A673 (cell line): ENCODE results near the gene ADK. TPM values are rescaled to one million over a fixed set of nuclear protein-coding genes. Genes with fewer than 3 reads are reported as not detected.

ENCODE experiments used
- BruUV-seq: library from RNA; stranded (reverse); fragments of 400-500 nt; replicated peaks from 2 replicates; lab custom pipeline; 2021; lab: Mats Ljungman, UMichigan
- CTCF ChIA-PET: fragments of 300-600 bp; sonication (Branson Sonifier 250); formaldehyde crosslinking; loops from one replicate; lab custom pipeline; 2022; ENCODE audit warnings: antibody characterized with exemption; lab: Charles Lee
- POLR2A ChIA-PET: fragments of 300-600 bp; sonication (Branson Sonifier 250); formaldehyde crosslinking; loops from one replicate; lab custom pipeline; 2022; ENCODE audit warnings: antibody characterized with exemption; ENCODE audit not compliant: low non-redundant PET; lab: Charles Lee
- DNase-seq: peaks from one replicate; pipeline ENCODE4 v3.0.0-alpha.2; 2015; ENCODE audit warnings: low spot score
- H3K27ac ChIP-seq: fragments of 200-600 bp; sonication (generic); 2 replicates; pipeline ENCODE4 v1.5.1; 2016; ENCODE audit warnings: mixed run types, low read depth, mild to moderate bottlenecking, mixed read lengths, antibody characterized with exemption, low read length; ENCODE audit not compliant: poor library complexity, severe bottlenecking
- H3K27me3 ChIP-seq: fragments of 200-600 bp; sonication (generic); replicated peaks from 2 replicates; pipeline ENCODE4 v1.6.1; 2017; ENCODE audit warnings: mixed run types, low read depth, mild to moderate bottlenecking, mixed read lengths, antibody characterized with exemption, low read length; ENCODE audit not compliant: insufficient read depth, poor library complexity
- H3K36me3 ChIP-seq: fragments of 200-600 bp; sonication (generic); 2 replicates; pipeline ENCODE4 v1.6.1; 2016; ENCODE audit warnings: mixed run types, mild to moderate bottlenecking, mixed read lengths, antibody characterized with exemption, low read length; ENCODE audit not compliant: insufficient read depth, poor library complexity, severe bottlenecking
- H3K4me1 ChIP-seq: fragments of 200-600 bp; sonication (generic); 2 replicates; pipeline ENCODE4 v1.6.1; 2017; ENCODE audit warnings: mixed run types, mild to moderate bottlenecking, mixed read lengths, antibody characterized with exemption, low read length; ENCODE audit not compliant: insufficient read depth, poor library complexity, severe bottlenecking
- H3K4me3 ChIP-seq: fragments of 200-600 bp; sonication (generic); 2 replicates; pipeline ENCODE4 v1.5.1; 2016; ENCODE audit warnings: low read depth, mixed run types, mild to moderate bottlenecking, mixed read lengths, low read length; ENCODE audit not compliant: poor library complexity, severe bottlenecking
- H3K9me3 ChIP-seq: fragments of 200-600 bp; sonication (generic); 2 replicates; pipeline ENCODE4 v1.6.1; 2016; ENCODE audit warnings: mixed run types, low read depth, mild to moderate bottlenecking, mixed read lengths, antibody characterized with exemption, low read length; ENCODE audit not compliant: poor library complexity, severe bottlenecking
- CTCF ChIP-seq: fragments of 300-800, 200-600 bp; sonication (generic); conservative IDR thresholded peaks from 2 replicates; pipeline ENCODE4 v1.5.1; 2017; ENCODE audit warnings: low read depth, mild to moderate bottlenecking, antibody characterized with exemption, low read length, moderate library complexity, mixed read lengths
- EZH2 ChIP-seq: fragments of 200-600 bp; sonication (generic); IDR thresholded peaks from 2 replicates; pipeline ENCODE4 v1.6.1; 2017; ENCODE audit warnings: borderline replicate concordance, low read depth, mild to moderate bottlenecking, mixed read lengths, antibody characterized with exemption, low read length; ENCODE audit not compliant: poor library complexity, severe bottlenecking
- intact Hi-C: fragments of 100-400 bp; cut with micrococcal nuclease; formaldehyde crosslinking; loops from one replicate; pipeline ENCODE4 v1.10.0; 2022; ENCODE audit not compliant: unreplicated experiment
- total RNA-seq: library from RNA; stranded (reverse); gene quantifications from 2 replicates; pipeline ENCODE4 v1.2.3, GENCODE V29; 2021

Gene ADK
- total RNA-seq, 1 experiment from 2014 or later: 49.0 TPM

- Histone ChIP-seq H3K27ac (no peak overlapping the region), H3K36me3 (peaks cover 5% of the 10 kb centered on the region), H3K27me3 (no peaks in the 10 kb centered on the region), H3K4me3 (no peak overlapping the region), H3K9me3 (peaks cover 17% of the 10 kb centered on the region), H3K4me1 (no peaks in the 10 kb centered on the region)
- ChIA-PET POLR2A (no interaction called here), CTCF (no interaction called here)
- DNase-seq: no peak
- TF ChIP-seq CTCF: no peak
- TF ChIP-seq EZH2: no peak
- no TSS peak for BruUV-seq
- intact Hi-C loops: no loop called here
These were observed 567.2 kb downstream of the ADK start for GRCh38 chr10:74718208-74718607.

- H3K9me3 ChIP-seq: no peaks in the 10 kb centered on the region
- POLR2A ChIA-PET: no interaction called here
- H3K36me3 ChIP-seq: no peaks in the 10 kb centered on the region
- no peaks in the 10 kb centered on the region for H3K27me3 ChIP-seq
- CTCF ChIA-PET: no interaction called here
- H3K4me1 ChIP-seq: no peaks in the 10 kb centered on the region
- no peak overlapping the region for H3K27ac ChIP-seq
- no peak overlapping the region for H3K4me3 ChIP-seq
- DNase-seq: no peak
- BruUV-seq: no TSS peak
- TF ChIP-seq CTCF (no peak), EZH2 (no peak)
- intact Hi-C loops: no loop called here
These were observed 577.2 kb downstream of the ADK start for GRCh38 chr10:74728225-74728624.

GRCh38 chr10:74730246-74730645, 579.2 kb downstream of the ADK start:
- H3K4me1 ChIP-seq: no peaks in the 10 kb centered on the region
- no peak for DNase-seq
- CTCF ChIA-PET: no interaction called here
- no peak for TF ChIP-seq CTCF
- no peak for TF ChIP-seq EZH2
- no peaks in the 10 kb centered on the region for H3K36me3 ChIP-seq
- intact Hi-C loops: loop anchor here (10.0 kb wide), 1 partner anchor 295 kb away; no protein-coding TSS in a partner anchor
- POLR2A ChIA-PET: no interaction called here
- no peaks in the 10 kb centered on the region for H3K9me3 ChIP-seq
- no peak overlapping the region for H3K4me3 ChIP-seq
- no peaks in the 10 kb centered on the region for H3K27me3 ChIP-seq
- no TSS peak for BruUV-seq
- H3K27ac ChIP-seq: no peak overlapping the region
